ENCODE data around the gene SNX7. TPM values are rescaled to one million over a fixed set of nuclear protein-coding genes. Genes with fewer than 3 reads are reported as not detected.

The SNX7 gene
- total and polyA plus RNA-seq, 2 donors (not counting 1 experiment from before 2014, with no cell fraction given) = 48.6 to 60.9 TPM

- H4K20me1 ChIP-seq (ENCODE audit: control insufficient read depth, extremely low read depth, insufficient read depth, low read length) = no peaks in the 10 kb centered on the region
- H3K9me3 ChIP-seq (ENCODE audit: control insufficient read depth, insufficient read depth, low read depth, low read length) = no peaks in the 10 kb centered on the region
- H3K9ac ChIP-seq (ENCODE audit: insufficient read depth, low read length) = no peak overlapping the region
- no peak for DNase-seq (ENCODE audit: low read depth in 2 of 2)
- no peak for TF ChIP-seq EZH2 (IDR thresholded peaks at IDR 0.05; ENCODE audit: low read length, missing control alignments)
- TF ChIP-seq, protein P1, sequence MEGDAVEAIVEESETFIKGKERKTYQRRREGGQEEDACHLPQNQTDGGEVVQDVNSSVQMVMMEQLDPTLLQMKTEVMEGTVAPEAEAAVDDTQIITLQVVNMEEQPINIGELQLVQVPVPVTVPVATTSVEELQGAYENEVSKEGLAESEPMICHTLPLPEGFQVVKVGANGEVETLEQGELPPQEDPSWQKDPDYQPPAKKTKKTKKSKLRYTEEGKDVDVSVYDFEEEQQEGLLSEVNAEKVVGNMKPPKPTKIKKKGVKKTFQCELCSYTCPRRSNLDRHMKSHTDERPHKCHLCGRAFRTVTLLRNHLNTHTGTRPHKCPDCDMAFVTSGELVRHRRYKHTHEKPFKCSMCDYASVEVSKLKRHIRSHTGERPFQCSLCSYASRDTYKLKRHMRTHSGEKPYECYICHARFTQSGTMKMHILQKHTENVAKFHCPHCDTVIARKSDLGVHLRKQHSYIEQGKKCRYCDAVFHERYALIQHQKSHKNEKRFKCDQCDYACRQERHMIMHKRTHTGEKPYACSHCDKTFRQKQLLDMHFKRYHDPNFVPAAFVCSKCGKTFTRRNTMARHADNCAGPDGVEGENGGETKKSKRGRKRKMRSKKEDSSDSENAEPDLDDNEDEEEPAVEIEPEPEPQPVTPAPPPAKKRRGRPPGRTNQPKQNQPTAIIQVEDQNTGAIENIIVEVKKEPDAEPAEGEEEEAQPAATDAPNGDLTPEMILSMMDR (conservative IDR thresholded peaks at IDR 0.05 in 1 of 2, IDR thresholded peaks at IDR 0.05 in 1 of 2; ENCODE audit: low read depth in 1 of 2, low read length in 2 of 2) = no peak
- no peaks in the 10 kb centered on the region for H3K27me3 ChIP-seq (ENCODE audit: control insufficient read depth, insufficient read depth, low read length)
- no peaks in the 10 kb centered on the region for H3K79me2 ChIP-seq (ENCODE audit: control insufficient read depth, insufficient read depth, low read length)
- H3K36me3 ChIP-seq (ENCODE audit: control insufficient read depth, insufficient read depth, low read length) = no peaks in the 10 kb centered on the region
- no peak overlapping the region for H2AFZ ChIP-seq (ENCODE audit: low read length)
- H3K27ac ChIP-seq (ENCODE audit: insufficient read depth, low read length) = no peak overlapping the region
- no peaks in the 10 kb centered on the region for H3K4me1 ChIP-seq (ENCODE audit: control insufficient read depth, extremely low read depth, insufficient read depth, low read length)
- H3K4me3 ChIP-seq (replicated peaks in 1 of 4; ENCODE audit: control extremely low read depth in 1 of 4, insufficient read depth in 1 of 4, low read depth in 3 of 4, low read length in 4 of 4) = no peak overlapping the region
- H3K4me2 ChIP-seq (ENCODE audit: extremely low read depth, insufficient read depth, low read length) = no peak overlapping the region
Measured at GRCh38 chr1:98692482-98692881, 31.0 kb downstream of the SNX7 start.

DNA sequence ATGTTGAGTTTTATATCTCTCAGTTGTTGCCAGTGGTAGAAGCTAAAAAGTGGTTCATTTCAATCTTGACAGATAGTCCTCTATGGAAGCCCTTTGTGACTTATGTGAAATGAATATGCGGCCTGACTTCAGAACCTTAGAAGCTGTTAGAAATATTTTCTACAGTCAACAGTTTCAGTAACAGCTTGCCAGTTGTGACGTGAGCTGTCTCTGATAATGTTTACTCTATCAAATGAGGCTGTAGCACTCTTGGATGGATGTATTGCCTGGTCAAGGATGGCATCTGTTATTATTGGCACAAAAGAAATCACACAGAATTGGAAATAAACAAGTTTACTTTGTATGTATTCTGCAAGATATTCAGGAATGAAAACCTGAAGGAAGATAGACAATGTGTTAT lies 31.9 kb downstream of the SNX7 start:
- no peaks in the 10 kb centered on the region for H3K27me3 ChIP-seq (ENCODE audit: control insufficient read depth, insufficient read depth, low read length)
- no peak overlapping the region for H3K9ac ChIP-seq (ENCODE audit: insufficient read depth, low read length)
- no peak overlapping the region for H3K27ac ChIP-seq (ENCODE audit: insufficient read depth, low read length)
- TF ChIP-seq, protein P1 (conservative IDR thresholded peaks at IDR 0.05 in 1 of 2, IDR thresholded peaks at IDR 0.05 in 1 of 2; ENCODE audit: low read depth in 1 of 2, low read length in 2 of 2) = no peak
- TF ChIP-seq EZH2 (IDR thresholded peaks at IDR 0.05; ENCODE audit: low read length, missing control alignments) = no peak
- H3K4me1 ChIP-seq (ENCODE audit: control insufficient read depth, extremely low read depth, insufficient read depth, low read length) = no peaks in the 10 kb centered on the region
- H4K20me1 ChIP-seq (ENCODE audit: control insufficient read depth, extremely low read depth, insufficient read depth, low read length) = no peaks in the 10 kb centered on the region
- H2AFZ ChIP-seq (ENCODE audit: low read length) = no peak overlapping the region
- no peaks in the 10 kb centered on the region for H3K36me3 ChIP-seq (ENCODE audit: control insufficient read depth, insufficient read depth, low read length)
- H3K4me2 ChIP-seq (ENCODE audit: extremely low read depth, insufficient read depth, low read length) = no peak overlapping the region
- no peak for DNase-seq (ENCODE audit: low read depth in 2 of 2)
- no peaks in the 10 kb centered on the region for H3K9me3 ChIP-seq (ENCODE audit: control insufficient read depth, insufficient read depth, low read depth, low read length)
- H3K79me2 ChIP-seq (ENCODE audit: control insufficient read depth, insufficient read depth, low read length) = no peaks in the 10 kb centered on the region
- no peak overlapping the region for H3K4me3 ChIP-seq (replicated peaks in 1 of 4; ENCODE audit: control extremely low read depth in 1 of 4, insufficient read depth in 1 of 4, low read depth in 3 of 4, low read length in 4 of 4)

DNA sequence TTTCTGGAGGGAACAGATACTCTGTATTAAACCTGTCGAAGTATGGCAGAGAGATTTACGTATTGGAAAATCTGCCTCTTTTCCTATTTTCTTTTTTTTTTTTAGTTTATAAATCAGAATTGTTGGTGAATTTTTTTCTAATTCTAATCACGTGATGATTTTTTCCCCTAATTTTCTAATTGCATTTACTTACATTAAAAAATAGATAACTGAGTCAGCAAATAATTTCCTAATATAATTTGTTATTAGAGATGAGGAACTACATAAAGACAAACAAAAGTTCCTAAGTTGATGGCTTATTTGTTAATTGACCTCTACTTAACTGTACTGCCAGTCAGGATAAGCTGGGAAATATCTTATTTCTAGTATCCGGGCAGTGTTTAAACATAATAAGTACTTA lies 34.6 kb downstream of the SNX7 start:
- Histone ChIP-seq H3K79me2 (ENCODE audit: control insufficient read depth, insufficient read depth, low read length) (no peaks in the 10 kb centered on the region), H3K27me3 (ENCODE audit: control insufficient read depth, insufficient read depth, low read length) (no peaks in the 10 kb centered on the region), H3K9me3 (ENCODE audit: control insufficient read depth, insufficient read depth, low read depth, low read length) (no peaks in the 10 kb centered on the region), H3K4me1 (ENCODE audit: control insufficient read depth, extremely low read depth, insufficient read depth, low read length) (no peaks in the 10 kb centered on the region), H3K4me3 (replicated peaks in 1 of 4; ENCODE audit: control extremely low read depth in 1 of 4, insufficient read depth in 1 of 4, low read depth in 3 of 4, low read length in 4 of 4) (no peak overlapping the region), H3K27ac (ENCODE audit: insufficient read depth, low read length) (no peak overlapping the region), H2AFZ (ENCODE audit: low read length) (no peak overlapping the region), H3K36me3 (ENCODE audit: control insufficient read depth, insufficient read depth, low read length) (no peaks in the 10 kb centered on the region), H4K20me1 (ENCODE audit: control insufficient read depth, extremely low read depth, insufficient read depth, low read length) (no peaks in the 10 kb centered on the region), H3K4me2 (ENCODE audit: extremely low read depth, insufficient read depth, low read length) (no peak overlapping the region), H3K9ac (ENCODE audit: insufficient read depth, low read length) (no peak overlapping the region)
- TF ChIP-seq EZH2 (IDR thresholded peaks at IDR 0.05; ENCODE audit: low read length, missing control alignments) = no peak
- TF ChIP-seq, protein P1 (conservative IDR thresholded peaks at IDR 0.05 in 1 of 2, IDR thresholded peaks at IDR 0.05 in 1 of 2; ENCODE audit: low read depth in 1 of 2, low read length in 2 of 2) = no peak
- no peak for DNase-seq (ENCODE audit: low read depth in 2 of 2)
